ENCODE data around the gene MYOM1.

GRCh38 chr18:3180325-3180724, 39.4 kb downstream of the MYOM1 start:
- TF ChIP-seq POLR2A (IDR thresholded peaks at IDR 0.05; ENCODE audit: low read depth) (no peak), CTCF (IDR thresholded peaks at IDR 0.05) (no peak), EP300 (IDR thresholded peaks at IDR 0.05) (no peak), POLR2AphosphoS5 (IDR thresholded peaks at IDR 0.05) (no peak)

All from esophagus muscularis mucosa (tissue), 4 donors.